HG03439 (cell line): ENCODE data around the gene ANXA11.

Experiments used
- ATAC-seq: cut with Tn5 transposase; IDR thresholded peaks from one replicate; pipeline ENCODE4 v1.9.1; 2021; ENCODE audit warnings: mild to moderate bottlenecking, moderate library complexity; ENCODE audit not compliant: unreplicated experiment

ANXA11 gene

DNA sequence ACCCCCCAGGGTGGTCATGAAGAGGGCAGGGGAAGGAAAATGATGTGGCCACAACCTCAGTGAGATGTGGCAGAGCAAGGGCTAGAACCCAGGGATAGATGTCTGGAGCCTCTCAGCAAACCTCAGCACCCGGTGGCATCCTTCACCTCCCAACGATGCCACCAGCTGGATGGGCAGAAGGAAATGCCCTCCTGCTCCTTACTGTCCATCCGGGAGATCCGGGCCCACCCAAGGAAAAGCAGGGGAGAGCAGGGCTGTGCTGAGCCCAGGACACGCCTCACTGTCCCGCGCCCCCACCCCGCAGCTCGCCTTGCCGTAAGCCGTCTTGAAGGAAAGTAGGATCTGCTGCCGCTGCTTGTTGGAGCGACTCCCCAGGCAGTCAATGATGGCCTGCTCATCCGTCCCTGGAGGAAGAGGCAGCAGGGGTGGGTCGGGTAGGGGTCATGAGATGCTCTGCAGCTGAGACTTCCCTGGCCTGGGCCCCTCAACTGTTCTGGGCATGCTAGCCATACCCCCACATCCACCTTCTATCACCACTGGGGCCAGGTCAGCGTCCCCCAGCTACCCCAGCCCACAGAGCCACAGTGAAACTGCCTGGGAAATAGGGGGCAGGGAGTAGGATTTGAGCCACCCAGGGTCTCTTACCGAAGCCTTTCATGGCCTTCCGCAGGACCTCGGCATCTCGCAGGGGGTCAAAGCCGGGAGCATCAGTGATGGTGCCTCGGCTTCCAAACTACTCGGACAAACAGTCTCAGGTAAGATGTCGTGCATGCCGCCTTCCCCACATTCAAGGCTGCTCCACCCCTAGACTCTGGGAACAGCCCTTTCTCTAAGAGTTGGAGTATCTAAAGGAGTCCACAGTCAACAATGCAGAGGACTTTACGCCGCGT, 38.5 kb downstream of the ANXA11 start:
- ATAC-seq: no peak

DNA sequence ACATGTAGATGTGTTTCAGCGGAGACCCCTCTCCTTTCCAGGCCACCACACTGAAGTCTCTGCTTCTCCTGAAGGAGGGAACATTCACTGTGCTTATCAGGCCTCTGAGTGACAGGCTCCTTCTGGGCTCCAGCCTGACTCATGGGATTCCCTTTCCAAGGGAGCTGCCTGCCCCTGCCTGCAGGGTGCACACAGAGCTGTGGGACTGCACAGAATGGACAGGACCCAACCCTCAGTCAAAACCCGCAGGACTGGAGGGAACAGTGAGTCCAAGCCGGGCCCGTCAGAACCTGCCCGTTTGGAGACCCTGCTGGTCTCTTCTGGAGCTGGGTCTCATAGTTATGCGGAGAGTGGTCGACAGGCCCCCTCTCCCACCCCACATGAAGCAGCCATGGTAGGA, 40.2 kb downstream of the ANXA11 start:
- no peak for ATAC-seq

DNA sequence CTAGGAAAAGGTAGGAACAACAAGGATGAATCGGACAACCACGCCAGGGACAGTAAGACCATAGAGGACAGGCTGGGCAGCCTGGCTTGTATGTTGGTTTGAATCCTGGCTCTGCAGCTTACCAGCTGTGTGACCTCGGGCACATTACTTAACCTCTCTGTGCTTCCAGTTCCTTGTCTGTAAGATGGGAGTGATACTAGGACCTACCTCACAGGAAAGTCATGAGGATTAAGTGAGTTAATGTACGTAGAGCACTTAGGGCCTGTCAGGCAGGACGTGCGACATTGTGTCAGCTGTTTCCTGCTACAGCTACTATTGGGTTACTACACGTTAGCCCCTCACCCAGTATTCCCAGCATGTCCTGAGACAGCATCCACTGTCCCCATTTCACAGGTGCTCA, 40.7 kb downstream of the ANXA11 start:
- no peak for ATAC-seq

DNA sequence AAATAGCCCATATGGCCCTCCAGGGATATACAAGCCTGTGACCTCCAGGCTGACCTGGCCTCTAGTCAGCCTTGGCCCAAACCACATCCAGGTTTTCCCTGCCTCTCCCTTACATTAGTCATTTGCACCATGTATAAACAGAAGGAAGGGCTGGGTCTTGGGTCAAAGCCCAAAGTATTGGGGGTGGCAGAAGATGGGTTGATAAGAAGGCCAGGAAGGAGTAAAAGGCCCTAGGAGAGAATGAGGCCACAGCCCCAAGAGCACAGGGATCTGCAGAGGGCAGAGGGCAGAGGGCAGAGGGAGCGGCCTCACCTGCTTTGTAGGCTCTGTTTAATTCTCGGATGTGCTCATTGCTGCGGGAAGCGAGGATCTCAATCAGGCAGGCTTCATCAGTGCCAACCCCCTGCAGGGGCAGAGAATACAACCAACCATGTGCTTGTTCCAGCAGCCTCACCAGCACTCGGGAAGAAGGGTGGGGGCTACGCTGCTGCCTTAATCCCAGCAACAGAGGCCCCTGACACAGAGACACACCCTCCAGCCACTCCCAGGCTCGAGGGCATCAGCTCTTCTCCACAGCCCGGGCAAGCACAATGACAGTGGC, 41.5 kb downstream of the ANXA11 start:
- no peak for ATAC-seq

DNA sequence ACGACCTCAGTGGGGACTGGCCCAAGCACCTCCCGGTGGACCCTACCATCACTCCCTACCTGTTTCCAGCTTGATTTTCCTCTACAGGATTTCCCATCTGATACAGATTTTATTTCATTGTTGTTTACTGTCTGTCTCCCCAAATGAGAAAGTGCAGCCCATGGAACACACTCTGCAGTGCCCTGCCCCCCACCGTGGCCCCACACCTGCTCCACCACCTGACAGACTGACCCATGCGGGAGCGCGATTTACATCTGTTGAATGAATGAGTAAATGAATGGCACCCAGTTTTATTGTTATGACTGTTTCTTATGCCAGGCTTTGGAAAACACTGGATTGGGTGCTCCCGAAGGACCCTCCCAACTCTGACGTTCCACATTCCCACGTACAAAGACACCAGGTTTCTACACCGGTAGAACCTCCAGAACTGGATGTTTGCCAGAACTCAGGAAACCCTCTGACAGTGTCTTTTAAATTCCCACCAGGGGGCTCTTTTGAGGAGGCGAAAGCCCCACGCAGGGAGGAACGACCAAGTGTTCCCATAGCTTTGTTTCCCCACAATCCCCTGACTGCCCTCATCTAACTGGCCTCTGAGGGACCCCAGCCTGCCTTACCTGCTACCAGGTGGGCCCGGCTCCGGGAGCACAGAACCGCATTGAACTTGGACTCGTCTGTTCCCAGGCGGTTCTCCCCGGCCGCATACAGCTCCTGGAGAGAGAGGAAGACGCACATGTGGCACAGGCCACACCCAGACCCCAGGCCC, 43.8 kb downstream of the ANXA11 start:
- no peak for ATAC-seq

DNA sequence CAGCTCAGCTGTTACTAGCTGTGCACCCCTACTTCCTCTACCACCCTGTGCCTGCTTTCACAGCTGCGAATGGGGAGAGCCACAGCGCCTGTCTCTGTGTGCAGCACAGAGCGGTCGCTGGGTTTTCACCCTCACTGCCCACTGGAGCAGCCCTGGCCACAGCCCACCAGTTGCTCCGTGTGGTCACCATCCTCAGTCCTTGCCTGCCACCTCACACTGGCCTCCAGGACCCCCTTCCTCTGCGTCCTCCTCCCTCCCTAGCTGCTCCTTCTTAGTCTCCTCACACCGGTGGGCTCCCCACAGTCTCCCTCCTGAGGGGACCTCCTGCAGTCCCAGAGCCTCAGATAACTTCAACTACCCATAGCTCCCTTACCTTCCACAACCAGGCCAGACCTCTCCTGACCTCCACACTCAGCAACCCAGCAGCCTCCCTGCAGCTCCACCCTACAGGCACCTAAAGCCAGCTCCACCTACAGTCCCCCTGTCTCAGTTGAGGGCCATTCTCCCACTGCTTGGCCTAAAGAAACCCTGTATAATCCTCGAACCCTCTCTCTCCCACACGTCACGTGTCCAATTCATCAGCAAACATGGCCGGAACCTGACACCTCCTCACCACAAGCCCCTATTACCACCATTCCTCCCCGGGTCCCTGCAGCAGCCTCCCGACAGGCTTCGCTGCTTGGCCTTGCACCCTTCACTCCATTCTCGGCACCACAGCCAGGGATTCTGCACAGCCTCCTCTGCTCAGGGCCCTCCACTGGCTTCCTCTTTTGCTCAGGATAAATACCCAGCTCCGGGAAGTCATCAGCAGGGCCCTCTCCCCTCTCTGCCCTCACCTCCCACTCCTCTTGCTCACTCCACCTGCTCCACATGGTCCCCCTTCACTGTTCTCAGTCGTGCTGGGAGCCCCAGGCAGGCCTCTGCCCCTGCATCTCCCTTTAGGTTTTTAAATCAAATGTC, 44.7 kb downstream of the ANXA11 start:
- no peak for ATAC-seq

DNA sequence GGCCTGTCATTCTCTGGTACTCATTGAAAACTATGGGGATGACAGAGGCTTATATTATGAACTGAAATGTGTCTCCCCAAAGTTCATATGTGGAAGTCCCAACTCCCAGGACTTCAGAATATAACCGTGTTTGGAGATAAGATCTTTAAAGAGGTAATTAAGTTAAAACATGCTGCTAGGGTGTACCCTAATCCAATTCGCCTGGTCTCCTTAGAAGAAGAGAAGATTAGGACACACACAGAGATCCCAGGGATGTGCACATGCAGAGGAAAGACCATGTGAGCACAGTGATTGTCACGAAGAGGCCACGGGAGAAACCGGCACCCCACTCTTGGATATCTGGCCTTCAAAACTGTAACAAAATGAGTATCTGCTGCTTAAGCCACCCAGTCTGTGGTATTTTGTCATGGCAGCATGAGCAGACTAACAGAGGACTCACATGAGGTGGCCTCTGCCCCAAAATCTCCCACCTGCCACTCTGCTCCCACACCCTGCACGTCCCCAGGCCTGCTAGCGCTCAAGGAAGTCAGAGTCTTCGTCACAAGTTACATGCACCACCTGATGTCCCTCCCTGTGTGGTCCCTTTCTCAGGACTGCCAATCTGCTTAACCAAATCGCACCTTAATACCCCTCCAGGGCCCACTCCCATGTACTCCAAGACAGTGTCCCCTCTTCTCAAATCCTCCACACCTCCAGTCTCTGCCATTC, 46.0 kb downstream of the ANXA11 start:
- no peak for ATAC-seq

DNA sequence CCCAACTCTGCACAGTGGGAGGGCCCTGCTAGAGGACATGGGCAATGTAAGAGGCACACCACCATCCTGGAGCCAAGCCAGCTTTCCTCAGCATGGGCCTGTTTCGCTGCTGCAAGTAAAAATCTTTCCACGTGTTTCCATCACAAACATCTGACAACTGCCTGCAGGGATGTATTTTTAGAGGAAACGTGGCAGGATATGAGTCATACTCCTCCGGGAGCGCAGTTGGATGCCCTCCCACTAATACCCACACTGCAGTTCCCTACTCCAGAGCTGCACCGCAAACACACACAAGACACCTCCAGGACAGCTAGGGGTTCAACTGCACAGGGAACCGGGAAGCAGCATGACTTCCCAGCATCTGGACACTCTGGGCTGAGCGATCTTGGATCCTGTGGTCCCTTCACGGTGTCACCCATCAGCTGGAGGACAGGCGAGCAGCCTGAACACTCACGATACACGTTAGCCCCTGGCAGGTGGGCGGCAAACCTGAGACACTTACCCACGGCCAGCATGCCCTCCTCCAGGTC, 46.7 kb downstream of the ANXA11 start:
- no peak for ATAC-seq

DNA sequence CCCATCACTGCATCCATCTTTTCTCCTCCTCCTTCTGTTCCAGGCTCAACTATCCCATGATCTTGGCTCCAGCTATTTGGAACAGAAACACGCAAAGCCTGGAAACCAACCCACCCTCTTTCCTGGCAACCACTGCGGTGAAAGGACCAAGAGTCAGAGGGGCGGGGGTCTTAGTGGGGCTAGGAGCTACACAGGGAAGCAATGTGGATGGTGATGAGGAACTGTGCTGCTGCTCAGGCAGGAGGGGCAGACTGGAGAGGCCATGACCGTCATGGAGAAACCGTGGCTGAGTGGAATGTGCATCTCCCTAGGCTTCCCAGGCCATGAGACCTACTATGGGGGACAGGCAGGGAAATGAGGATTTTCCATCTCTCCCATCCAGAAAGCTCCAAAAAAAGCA, 47.2 kb downstream of the ANXA11 start:
- ATAC-seq: no peak

DNA sequence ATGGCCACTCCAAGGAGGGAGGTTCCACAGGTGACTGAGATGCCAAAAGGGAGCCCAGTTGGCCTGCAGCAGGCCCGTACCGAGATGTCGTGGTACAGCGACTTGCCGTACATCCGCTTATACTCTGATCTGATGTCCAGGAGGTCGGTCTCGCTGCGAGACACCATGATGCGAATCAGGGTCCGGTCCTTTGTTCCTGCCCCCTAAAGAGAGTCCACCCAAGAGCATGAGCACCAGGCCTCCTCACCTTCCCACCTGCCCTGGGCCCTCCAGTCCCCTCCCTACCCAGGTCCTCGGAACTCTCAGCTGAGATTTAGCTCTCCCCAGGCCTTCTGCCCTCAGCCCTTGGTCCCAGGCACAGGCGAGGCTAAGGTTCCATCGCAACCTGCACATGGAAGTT, 47.8 kb downstream of the ANXA11 start:
- no peak for ATAC-seq

DNA sequence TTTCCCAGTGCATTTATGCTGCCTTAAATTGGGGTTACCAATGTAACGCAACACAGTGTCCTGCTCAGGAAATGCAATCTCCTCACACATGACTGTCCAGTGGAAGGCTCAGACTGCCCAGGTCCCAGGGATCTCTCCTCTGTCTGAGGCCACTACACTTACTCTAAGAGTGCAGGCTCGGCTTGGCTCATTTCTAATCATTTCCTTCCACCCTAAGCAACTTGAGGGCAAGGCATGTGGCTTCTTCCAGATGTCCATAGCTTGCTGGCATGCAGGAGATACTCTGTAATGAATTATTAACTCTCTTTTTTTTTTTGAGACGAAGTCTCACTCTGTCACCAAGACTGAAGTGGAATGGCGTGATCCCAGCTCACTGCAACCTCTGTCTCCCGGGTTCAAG, 49.1 kb downstream of the ANXA11 start:
- no peak for ATAC-seq

DNA sequence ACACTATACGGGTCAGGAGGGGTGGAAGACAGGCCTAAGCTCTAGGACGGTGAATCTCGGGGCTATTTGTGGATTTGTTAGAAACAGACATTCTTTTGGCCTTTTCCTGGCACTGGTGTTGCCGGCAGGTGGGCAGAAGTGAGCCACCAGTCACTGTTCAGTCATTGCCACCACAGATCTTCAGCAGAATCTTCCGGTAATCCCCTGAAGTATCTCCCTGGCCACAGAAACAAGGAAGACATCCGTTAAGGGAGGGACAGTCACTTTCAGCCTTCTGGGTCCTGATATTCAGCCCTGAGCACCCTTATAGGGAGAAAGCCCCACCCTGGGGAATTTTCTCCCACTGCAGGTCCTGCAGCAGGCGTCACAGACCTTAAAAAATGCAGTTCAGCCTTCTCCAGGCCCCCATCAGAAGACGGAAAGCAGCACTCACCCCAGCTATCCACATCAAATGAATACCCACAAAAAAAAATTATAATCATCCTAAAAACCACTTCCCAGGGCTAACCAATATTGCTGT, 49.6 kb downstream of the ANXA11 start:
- no peak for ATAC-seq

DNA sequence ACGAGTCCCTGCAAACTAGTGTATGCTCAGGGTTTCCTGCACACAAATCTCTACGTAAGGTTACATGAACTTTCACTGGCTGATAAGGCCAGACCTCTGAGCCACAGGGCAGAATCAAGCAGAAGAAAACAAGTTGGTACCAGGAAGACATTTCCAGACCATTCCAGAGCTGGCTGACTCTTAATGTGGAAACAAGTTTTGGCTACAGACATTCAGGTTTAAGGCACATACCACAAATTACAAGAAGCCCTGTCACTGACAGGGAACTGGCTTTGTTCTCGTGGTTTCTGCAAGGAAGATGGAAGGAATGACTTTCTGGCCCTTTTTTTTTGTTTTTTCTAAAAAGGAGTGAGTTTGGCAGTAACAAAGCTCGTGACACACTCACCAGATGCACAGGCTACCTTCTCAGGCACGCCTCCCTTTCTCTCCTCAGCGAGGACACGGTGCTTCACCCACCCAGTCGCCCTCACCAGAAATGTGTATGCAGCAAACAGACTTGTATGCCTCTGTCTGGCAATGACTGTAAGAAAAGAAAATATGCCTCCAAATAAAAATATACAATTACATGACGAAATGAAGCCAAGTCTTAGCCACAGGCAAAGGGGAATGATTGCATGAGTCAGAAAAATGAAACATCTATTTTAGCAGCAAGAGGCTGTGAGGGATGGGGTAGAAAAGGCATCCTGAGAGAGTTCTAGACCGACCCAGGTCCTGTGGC, 50.2 kb downstream of the ANXA11 start:
- ATAC-seq: no peak

DNA sequence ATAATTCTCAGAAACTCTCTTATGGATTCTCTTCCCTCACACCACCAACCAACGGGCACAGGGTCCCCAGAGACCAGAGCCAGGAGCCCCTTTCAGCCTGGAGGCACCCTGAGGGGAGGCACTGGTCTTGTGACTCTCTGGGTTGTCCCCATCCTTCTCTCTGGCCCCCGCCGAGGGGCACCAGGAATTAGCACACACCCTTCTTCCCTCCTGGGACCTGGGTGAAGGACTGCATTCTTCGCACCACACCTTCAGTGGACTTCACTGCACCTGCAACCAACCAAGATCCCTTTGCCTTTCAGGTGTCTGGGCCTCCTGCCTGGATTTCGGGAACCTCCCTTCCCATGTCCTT, 50.7 kb downstream of the ANXA11 start:
- ATAC-seq: no peak

DNA sequence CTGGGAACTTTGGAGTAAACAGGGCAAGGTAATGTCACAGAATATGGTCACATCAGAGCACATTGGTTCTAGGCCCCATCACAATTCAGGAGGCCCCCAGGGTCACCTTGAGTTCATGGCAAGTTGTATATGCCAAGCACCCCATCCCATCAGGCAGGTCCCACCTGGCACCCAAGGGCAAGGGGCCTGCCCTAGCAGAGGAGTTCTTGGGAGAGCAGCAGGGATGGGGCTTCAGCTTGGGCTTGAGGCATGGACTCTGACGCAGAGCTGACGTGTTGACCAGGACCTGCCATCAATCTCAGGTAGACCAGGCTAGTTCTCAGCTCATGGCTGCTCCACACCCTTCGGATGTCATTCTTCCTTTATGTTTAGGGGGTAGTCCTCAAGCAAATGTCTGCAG, 51.9 kb downstream of the ANXA11 start:
- no peak for ATAC-seq

DNA sequence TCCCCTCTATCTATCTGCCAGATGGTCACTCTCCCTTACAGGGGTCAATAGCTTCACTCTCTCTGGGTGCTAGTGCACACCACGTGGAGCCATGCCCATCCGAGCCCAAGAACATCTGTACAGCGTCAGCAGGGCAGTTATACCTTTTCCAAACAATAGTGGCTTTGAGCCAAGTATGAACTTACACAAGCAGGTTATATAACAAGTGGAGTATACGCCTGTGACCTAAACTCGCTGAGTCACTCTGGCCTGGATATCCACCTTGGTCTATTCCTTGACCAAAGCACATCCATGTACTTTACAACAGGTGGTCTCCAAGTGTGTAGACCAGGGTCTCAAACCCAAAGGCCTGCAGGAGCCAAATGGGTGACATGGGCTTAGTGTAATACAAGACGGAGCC, 52.5 kb downstream of the ANXA11 start:
- no peak for ATAC-seq

DNA sequence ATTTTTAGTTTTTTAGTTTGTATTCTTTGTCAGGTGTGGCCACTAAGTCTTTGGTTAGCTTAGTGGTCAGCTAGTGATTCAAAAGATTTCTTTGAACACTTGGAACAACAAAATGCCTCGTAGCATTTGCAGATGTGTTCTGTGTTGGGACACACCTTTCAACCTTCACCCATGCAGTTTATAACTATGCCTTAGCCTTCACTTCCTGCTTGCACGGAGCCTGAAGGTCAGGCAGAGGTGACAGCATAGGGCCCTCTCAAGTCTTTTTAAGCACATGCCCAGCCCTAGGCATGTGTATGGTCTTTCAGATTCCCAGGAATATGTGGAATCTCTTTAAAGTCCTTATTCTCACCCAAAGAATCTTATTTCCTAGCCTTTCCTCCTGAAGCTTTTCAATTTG, 55.2 kb downstream of the ANXA11 start:
- no peak for ATAC-seq

DNA sequence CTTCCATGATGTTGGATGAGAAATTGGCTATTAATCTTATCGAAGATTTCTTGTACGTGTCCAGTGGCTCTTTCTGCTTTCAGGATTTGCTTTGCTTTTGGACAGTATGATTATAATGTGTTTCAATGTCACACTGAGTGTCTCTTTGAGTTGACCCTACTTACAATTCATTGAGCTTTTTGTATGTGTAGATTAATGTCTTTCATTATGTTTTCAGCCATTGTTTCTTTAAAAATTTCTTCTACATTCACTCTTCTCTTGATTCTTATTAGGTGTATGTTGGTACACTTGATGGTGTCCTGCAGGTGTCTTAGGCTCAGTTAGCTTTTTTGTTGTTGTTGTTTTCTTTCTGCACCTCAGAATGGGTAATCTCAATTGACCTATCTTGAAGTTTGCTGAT, 56.2 kb downstream of the ANXA11 start:
- ATAC-seq: no peak

DNA sequence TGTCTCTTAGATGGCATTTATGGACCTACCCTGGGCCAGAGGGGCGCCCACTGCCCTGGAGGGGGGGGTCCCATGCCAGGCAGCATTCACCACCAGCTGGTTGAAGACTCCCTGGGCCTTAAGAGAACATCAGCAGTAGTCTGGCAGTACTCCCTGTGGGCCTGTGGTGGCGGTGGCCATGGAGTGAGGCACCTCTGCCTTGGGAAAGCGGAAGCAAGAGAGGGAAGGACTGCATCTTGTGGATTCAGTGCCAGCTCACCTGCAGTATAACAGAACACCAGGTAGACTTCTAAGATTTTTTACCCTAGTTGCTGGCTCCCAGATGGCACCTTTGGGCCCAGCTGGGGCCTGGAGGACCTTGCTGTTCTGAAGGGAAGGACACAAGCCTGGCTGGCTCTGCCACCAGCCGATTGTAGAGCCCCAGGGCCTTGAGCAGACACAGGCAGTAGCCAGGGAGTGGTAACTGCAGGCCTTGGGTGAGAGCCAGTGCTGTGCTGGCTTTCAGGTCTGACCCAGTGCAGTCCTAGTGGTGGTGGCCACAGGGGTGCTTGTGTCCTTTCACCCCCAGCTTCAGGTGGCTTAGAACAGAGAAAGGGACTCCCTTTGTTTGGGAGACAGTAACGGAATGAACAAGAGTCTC, 57.1 kb downstream of the ANXA11 start:
- no peak for ATAC-seq
